HL-60 (cell line): ENCODE measurements around the gene ENTPD2.

Source experiments
- DNase-seq, 2 experiments: peaks; one replicate each; pipeline ENCODE4 v3.0.0-alpha.2; 2010 to 2020; ENCODE audit warnings: low read depth in 1 of 2, low spot score in 1 of 2
- H3K27ac ChIP-seq: fragments of 250-450 bp; sonication (Bioruptor Pico); replicated peaks from 2 replicates; pipeline ENCODE4 v1.5.1; 2020; ENCODE audit warnings: mild to moderate bottlenecking, moderate library complexity
- H3K27me3 ChIP-seq: fragments of 250-450 bp; sonication (Bioruptor Pico); 2 replicates; pipeline ENCODE4 v1.5.1; 2021; ENCODE audit warnings: mild to moderate bottlenecking, moderate library complexity; ENCODE audit not compliant: insufficient read depth, poor library complexity, severe bottlenecking
- H3K4me3 ChIP-seq: replicated peaks from 2 replicates; pipeline ENCODE4 v1.5.1; 2011; ENCODE audit warnings: mild to moderate bottlenecking, control low read depth, low read length; ENCODE audit not compliant: insufficient read depth
- CTCF ChIP-seq: IDR thresholded peaks from one replicate; pipeline ENCODE4 v1.5.1; 2011; ENCODE audit warnings: low read length, control low read depth, inconsistent platforms; ENCODE audit not compliant: insufficient read depth
- GABPA ChIP-seq: IDR thresholded peaks from 2 replicates; pipeline ENCODE4 v1.6.1; 2012; ENCODE audit warnings: low read depth
- POLR2AphosphoS5 ChIP-seq: IDR thresholded peaks from 2 replicates; pipeline ENCODE4 v1.6.1; 2012; ENCODE audit warnings: low read depth
- REST ChIP-seq: IDR thresholded peaks from 2 replicates; pipeline ENCODE4 v1.6.1; 2012; ENCODE audit warnings: low read depth; ENCODE audit not compliant: insufficient replicate concordance
- SPI1 ChIP-seq: IDR thresholded peaks from 2 replicates; pipeline ENCODE4 v1.6.1; 2012; ENCODE audit warnings: low read depth, mild to moderate bottlenecking, borderline replicate concordance

The ENTPD2 gene

GRCh38 chr9:137026828-137027227 lies 27.0 kb downstream of the ENTPD2 start:
- Histone ChIP-seq H3K27ac (no peak overlapping the region), H3K27me3 (no peaks in the 10 kb centered on the region), H3K4me3 (no peak overlapping the region)
- TF ChIP-seq POLR2AphosphoS5 = no peak
- no peak for TF ChIP-seq CTCF
- TF ChIP-seq SPI1 = no peak
- no peak for TF ChIP-seq REST
- TF ChIP-seq GABPA = no peak
- DNase-seq = no peak

GRCh38 chr9:137026384-137026783 lies 27.5 kb downstream of the ENTPD2 start:
- TF ChIP-seq CTCF (no peak), GABPA (no peak), SPI1 (no peak), POLR2AphosphoS5 (no peak), REST (no peak)
- Histone ChIP-seq H3K27me3 (no peaks in the 10 kb centered on the region), H3K4me3 (no peak overlapping the region), H3K27ac (no peak overlapping the region)
- no peak for DNase-seq

GRCh38 chr9:137025517-137025966 lies 28.3 kb downstream of the ENTPD2 start:
- Histone ChIP-seq H3K27ac (no peak overlapping the region), H3K4me3 (no peak overlapping the region), H3K27me3 (no peaks in the 10 kb centered on the region)
- TF ChIP-seq GABPA (no peak), REST (no peak), POLR2AphosphoS5 (no peak), SPI1 (no peak), CTCF (no peak)
- no peak for DNase-seq
